GM10248 (cell line): ENCODE data around the gene LIMD2.

Experiments used
- CTCF ChIA-PET: fragments of 300-600 bp; sonication (Branson Sonifier 250); formaldehyde crosslinking; extraction: SDS; loops from one replicate; lab custom pipeline; 2021; ENCODE audit warnings: antibody characterized with exemption; lab: Yijun Ruan, JAX
- POLR2A ChIA-PET: fragments of 350-650 bp; sonication (Branson Sonifier 250); formaldehyde crosslinking; extraction: SDS; loops from one replicate; lab custom pipeline; 2020; ENCODE audit warnings: antibody characterized with exemption; lab: Yijun Ruan, JAX
- DNase-seq: peaks from one replicate; pipeline ENCODE4 v3.0.0; 2012; ENCODE audit errors: extremely low spot score
- CTCF ChIP-seq: IDR thresholded peaks from 2 replicates; pipeline ENCODE4 v1.5.1; 2012; ENCODE audit warnings: mild to moderate bottlenecking, low read depth; ENCODE audit errors: extremely low read depth, missing control alignments, control extremely low read depth

LIMD2 gene

GRCh38 chr17:63694950-63695773 is 4.8 kb downstream of the LIMD2 start:
- ChIA-PET CTCF (interaction anchor here (0.6 to 6.4 kb wide), 11 partner anchors 10 to 171 kb away, joined by 3 to 56 read pairs (median 3); no protein-coding TSS in a partner anchor), POLR2A (interaction anchor here (0.6 to 1.1 kb wide), 6 partner anchors 25 to 592 kb away, joined by 4 to 7 read pairs (median 6); partner anchors contain the start of gene DDX42)
- peak; percentile 53 for DNase-seq
- TF ChIP-seq CTCF, result no peak

GRCh38 chr17:63694229-63694949 is 5.5 kb downstream of the LIMD2 start:
- ChIA-PET POLR2A (interaction anchor here (0.6 to 1.1 kb wide), 5 partner anchors 26 to 591 kb away, joined by 4 to 7 read pairs (median 7); partner anchors contain the start of gene DDX42), CTCF (interaction anchor here (0.6 to 6.4 kb wide), 8 partner anchors 9 to 172 kb away, joined by 3 to 56 read pairs (median 3); no protein-coding TSS in a partner anchor)
- DNase-seq, result no peak
- TF ChIP-seq CTCF, result no peak

- TF ChIP-seq CTCF, result no peak
- ChIA-PET CTCF (interaction anchor here (2.3 to 6.4 kb wide), 2 partner anchors 9 to 13 kb away, joined by 8 to 56 read pairs; no protein-coding TSS in a partner anchor), POLR2A (no interaction called here)
- DNase-seq, result no peak
These were observed 6.4 kb downstream of the LIMD2 start for GRCh38 chr17:63693411-63694113.

- CTCF ChIA-PET, result interaction anchor here (1.1 kb wide), 1 partner anchor 9 kb away, joined by 3 read pairs; no protein-coding TSS in a partner anchor
- POLR2A ChIA-PET, result no interaction called here
- DNase-seq, result no peak
- TF ChIP-seq CTCF, result no peak
These were observed 7.6 kb downstream of the LIMD2 start for GRCh38 chr17:63692195-63692816.

- no peak for DNase-seq
- no peak for TF ChIP-seq CTCF
- CTCF ChIA-PET, result no interaction called here
- POLR2A ChIA-PET, result no interaction called here
These were observed 10.4 kb downstream of the LIMD2 start for GRCh38 chr17:63689479-63689878.
